ENCODE measurements around the gene NT5M.

DNA sequence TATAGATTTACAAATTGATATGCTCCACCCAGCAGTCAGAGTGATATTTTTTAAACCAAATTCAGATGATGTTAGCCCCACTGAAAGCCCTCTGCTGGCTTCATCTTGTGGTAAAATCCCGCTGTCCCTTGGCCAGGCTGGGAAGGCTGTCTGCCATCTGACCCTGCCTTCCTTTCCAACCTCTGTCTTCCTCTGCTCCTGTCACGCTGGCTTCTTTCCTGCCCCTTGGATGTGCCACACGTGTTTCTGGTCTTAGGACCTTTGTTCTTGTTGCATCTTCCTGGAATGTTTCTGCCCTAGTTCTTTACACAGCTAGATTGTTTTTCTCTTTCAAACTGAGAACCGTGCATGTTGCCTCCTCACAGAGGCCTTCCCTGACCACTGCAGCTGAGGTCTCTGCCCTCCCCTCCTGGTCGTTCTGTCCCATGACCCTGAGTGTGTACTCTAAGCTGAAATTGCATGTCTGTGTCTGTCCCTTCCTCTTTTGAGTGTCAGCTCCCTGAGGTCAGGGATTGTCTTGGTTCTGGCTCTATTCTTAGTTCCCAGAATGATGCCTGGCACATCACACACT lies 11.4 kb downstream of the NT5M start:
- no peak for TF ChIP-seq POLR2A (IDR thresholded peaks at IDR 0.05)
- TF ChIP-seq, protein P1, sequence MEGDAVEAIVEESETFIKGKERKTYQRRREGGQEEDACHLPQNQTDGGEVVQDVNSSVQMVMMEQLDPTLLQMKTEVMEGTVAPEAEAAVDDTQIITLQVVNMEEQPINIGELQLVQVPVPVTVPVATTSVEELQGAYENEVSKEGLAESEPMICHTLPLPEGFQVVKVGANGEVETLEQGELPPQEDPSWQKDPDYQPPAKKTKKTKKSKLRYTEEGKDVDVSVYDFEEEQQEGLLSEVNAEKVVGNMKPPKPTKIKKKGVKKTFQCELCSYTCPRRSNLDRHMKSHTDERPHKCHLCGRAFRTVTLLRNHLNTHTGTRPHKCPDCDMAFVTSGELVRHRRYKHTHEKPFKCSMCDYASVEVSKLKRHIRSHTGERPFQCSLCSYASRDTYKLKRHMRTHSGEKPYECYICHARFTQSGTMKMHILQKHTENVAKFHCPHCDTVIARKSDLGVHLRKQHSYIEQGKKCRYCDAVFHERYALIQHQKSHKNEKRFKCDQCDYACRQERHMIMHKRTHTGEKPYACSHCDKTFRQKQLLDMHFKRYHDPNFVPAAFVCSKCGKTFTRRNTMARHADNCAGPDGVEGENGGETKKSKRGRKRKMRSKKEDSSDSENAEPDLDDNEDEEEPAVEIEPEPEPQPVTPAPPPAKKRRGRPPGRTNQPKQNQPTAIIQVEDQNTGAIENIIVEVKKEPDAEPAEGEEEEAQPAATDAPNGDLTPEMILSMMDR (IDR thresholded peaks at IDR 0.05) = no peak
